CD4-positive, alpha-beta memory T cell (primary cell): ENCODE results near the gene RMDN3. TPM values are rescaled to one million over a fixed set of nuclear protein-coding genes. Genes with fewer than 3 reads are reported as not detected.

Experiments
- CTCF ChIA-PET: fragments of 350-600 bp; sonication (Branson Sonifier 250); formaldehyde crosslinking; loops from one replicate; lab custom pipeline; 2021; ENCODE audit warnings: inconsistent platforms; ENCODE audit not compliant: partially characterized antibody; lab: Charles Lee
- POLR2A ChIA-PET: fragments of 350-600 bp; sonication (Branson Sonifier 250); formaldehyde crosslinking; loops from one replicate; lab custom pipeline; 2021; ENCODE audit not compliant: partially characterized antibody; lab: Charles Lee
- DNase-seq, 5 donors: peaks; one replicate each; pipeline versions ENCODE4 v3.0.0 to v3.0.0-alpha.2; 2020 to 2022; ENCODE audit warnings: mixed read lengths in 1 of 5
- H3K27ac ChIP-seq: one replicate; pipeline ENCODE4 v1.7.0; 2013; ENCODE audit warnings: low read depth, low read length
- H3K27me3 ChIP-seq: 2 replicates; pipeline ENCODE4 v1.7.0; 2013; ENCODE audit warnings: mild to moderate bottlenecking, low read length, moderate library complexity; ENCODE audit not compliant: insufficient read depth
- H3K36me3 ChIP-seq: 2 replicates; pipeline ENCODE4 v1.7.0; 2013; ENCODE audit warnings: mild to moderate bottlenecking, low read length, moderate library complexity; ENCODE audit not compliant: insufficient read depth
- H3K4me1 ChIP-seq: 2 replicates; pipeline ENCODE4 v1.7.0; 2013; ENCODE audit warnings: mild to moderate bottlenecking, low read length, moderate library complexity; ENCODE audit not compliant: insufficient read depth
- H3K4me3 ChIP-seq, 2 donors: one replicate each; pipeline ENCODE4 v1.7.0; 2013; ENCODE audit warnings: low read length in 2 of 2, mild to moderate bottlenecking in 1 of 2
- H3K9me3 ChIP-seq, 2 donors: one replicate each; pipeline ENCODE4 v1.7.0; 2013; ENCODE audit warnings: low read length in 2 of 2, control low read depth in 1 of 2; ENCODE audit not compliant: control insufficient read depth in 1 of 2
- H3K27ac Mint-ChIP-seq, 7 donors: one replicate each; pipeline ENCODE4 v1.8.0; 2020 to 2021; ENCODE audit warnings: mixed read lengths in 7 of 7, mild to moderate bottlenecking in 6 of 7, inconsistent platforms in 3 of 7, moderate library complexity in 3 of 7
- H3K27me3 Mint-ChIP-seq, 2 donors: one replicate each; pipeline ENCODE4 v1.8.0; 2020 to 2021; ENCODE audit warnings: mixed read lengths in 2 of 2
- H3K36me3 Mint-ChIP-seq, 2 donors: one replicate each; pipeline ENCODE4 v1.8.0; 2020 to 2021; ENCODE audit warnings: mixed read lengths in 2 of 2, inconsistent platforms in 1 of 2, mild to moderate bottlenecking in 1 of 2
- H3K4me1 Mint-ChIP-seq, 4 donors: one replicate each; pipeline ENCODE4 v1.8.0; 2020 to 2021; ENCODE audit warnings: mixed read lengths in 4 of 4, mild to moderate bottlenecking in 1 of 4
- H3K4me3 Mint-ChIP-seq, 8 donors: one replicate each; pipeline ENCODE4 v1.8.0; 2020 to 2021; ENCODE audit warnings: mixed read lengths in 8 of 8, mild to moderate bottlenecking in 7 of 8, moderate library complexity in 6 of 8, inconsistent platforms in 3 of 8
- H3K9me3 Mint-ChIP-seq, 8 donors: one replicate each; pipeline ENCODE4 v1.8.0; 2020 to 2021; ENCODE audit warnings: mixed read lengths in 8 of 8, mild to moderate bottlenecking in 5 of 8, inconsistent platforms in 3 of 8, moderate library complexity in 1 of 8
- intact Hi-C: fragments of 100-400 bp; cut with micrococcal nuclease; formaldehyde crosslinking; loops from one replicate; pipeline ENCODE4 v1.15.1; 2023
- polyA plus RNA-seq, 2 donors: library from polyadenylated mRNA; unstranded; fragments of 300-500 nt; fragmentation: Illumina TruSeq; gene quantifications; one replicate each; pipeline ENCODE4 v1.2.3, GENCODE V29; 2021
- total RNA-seq, 2 experiments: library from RNA; stranded (reverse); gene quantifications; one replicate each; pipeline ENCODE4 v1.2.3, GENCODE V29; 2021

The RMDN3 gene
- total and polyA plus RNA-seq, 4 experiments from 2014 or later: 24.5 to 35.9 (median 27.8) TPM

DNA sequence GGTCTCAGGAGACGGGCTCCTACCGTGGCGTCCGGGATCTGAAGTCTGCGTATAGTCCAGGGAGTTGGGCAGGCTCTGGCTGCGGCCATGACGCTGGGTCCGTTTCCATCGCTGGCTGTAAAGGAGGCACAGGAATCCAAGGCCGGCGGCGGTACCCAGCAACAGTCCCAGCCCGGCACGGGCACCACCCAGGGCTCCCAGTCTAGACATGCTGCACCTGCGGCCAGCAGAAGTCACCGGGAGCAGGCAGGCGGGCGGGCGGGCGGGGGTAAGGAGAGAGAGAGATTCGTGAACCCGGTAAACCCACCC lies 526 bp downstream of the RMDN3 start:
- POLR2A ChIA-PET: interaction anchor here (1.0 to 2.0 kb wide), 4 partner anchors 10 to 61 kb away, joined by 3 to 14 read pairs (median 8); partner anchors contain the start of genes GCHFR and RAD51
- Histone ChIP-seq H3K4me1 (peaks cover 31% of the 10 kb centered on the region), H3K9me3 (no peaks in the 10 kb centered on the region), H3K27ac (peak overlapping the region; percentile 85), H3K27me3 (no peaks in the 10 kb centered on the region), H3K4me3 (peak overlapping the region; percentile 43 to 96), H3K36me3 (peaks cover 20% of the 10 kb centered on the region)
- CTCF ChIA-PET: no interaction called here
- H3K27me3 Mint-ChIP-seq: no peaks in the 10 kb centered on the region
- H3K27ac Mint-ChIP-seq: peak overlapping the region; percentile 82 to 98 (median 95)
- peak overlapping the region; percentile 91 to 99 (median 94) for H3K4me3 Mint-ChIP-seq
- H3K4me1 Mint-ChIP-seq: peaks cover 11 to 40% (median 27%) of the 10 kb centered on the region in 4 donors
- peak in 2 of 5 donors; percentile 12 to 61 for DNase-seq
- peaks cover 19 to 35% of the 10 kb centered on the region in 2 donors for H3K36me3 Mint-ChIP-seq
- no peaks in the 10 kb centered on the region for H3K9me3 Mint-ChIP-seq
- intact Hi-C loops: loop anchor here (2.0 to 10.0 kb wide), 2 partner anchors 140 to 160 kb away; partner anchors contain the start of genes KNL1 and VPS18

DNA sequence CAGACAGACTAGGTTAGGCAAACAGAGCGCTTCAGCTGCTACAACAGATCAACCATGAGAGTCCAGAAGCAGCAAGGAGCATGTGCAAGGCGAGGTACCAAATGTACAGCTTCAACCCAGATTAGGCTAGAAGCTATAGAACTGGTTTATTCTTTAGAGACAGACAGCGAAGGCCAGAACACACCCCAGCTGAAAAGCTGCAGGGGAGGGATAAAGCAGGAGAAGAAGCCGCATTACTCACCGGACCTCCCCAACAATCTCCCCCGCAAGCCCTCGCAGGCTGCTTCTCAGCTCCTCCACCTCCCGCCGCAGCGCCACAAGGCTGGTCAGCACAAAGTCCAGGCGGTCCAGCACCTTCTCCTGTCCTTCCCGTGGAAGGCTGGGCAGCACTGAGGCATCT lies 3.3 kb downstream of the RMDN3 start:
- POLR2A ChIA-PET: interaction anchor here (1.1 to 2.1 kb wide), 4 partner anchors 8 to 57 kb away, joined by 3 to 7 read pairs (median 6); partner anchors contain the start of genes C15orf62, GCHFR and RAD51
- DNase-seq: no peak
- Mint-ChIP-seq H3K36me3 (peaks cover 26 to 49% of the 10 kb centered on the region in 2 donors), H3K4me3 (no peak overlapping the region), H3K4me1 (peaks cover 13 to 40% (median 29%) of the 10 kb centered on the region in 4 donors), H3K27me3 (no peaks in the 10 kb centered on the region), H3K9me3 (no peaks in the 10 kb centered on the region), H3K27ac (peak overlapping the region in 2 of 7 donors; percentile 77 to 82)
- intact Hi-C loops: loop anchor here (10.0 kb wide), 1 partner anchor 157 kb away; the partner anchor contains the start of gene KNL1
- no peak overlapping the region for H3K4me3 ChIP-seq
- no peaks in the 10 kb centered on the region for H3K27me3 ChIP-seq
- peaks cover 37% of the 10 kb centered on the region for H3K4me1 ChIP-seq
- peaks cover 20% of the 10 kb centered on the region for H3K36me3 ChIP-seq
- H3K27ac ChIP-seq: no peak overlapping the region
- CTCF ChIA-PET: interaction anchor here (0.6 to 2.2 kb wide), 3 partner anchors 8 to 57 kb away, joined by 3 to 7 read pairs (median 5); partner anchors contain the start of gene RAD51
- H3K9me3 ChIP-seq: no peaks in the 10 kb centered on the region

DNA sequence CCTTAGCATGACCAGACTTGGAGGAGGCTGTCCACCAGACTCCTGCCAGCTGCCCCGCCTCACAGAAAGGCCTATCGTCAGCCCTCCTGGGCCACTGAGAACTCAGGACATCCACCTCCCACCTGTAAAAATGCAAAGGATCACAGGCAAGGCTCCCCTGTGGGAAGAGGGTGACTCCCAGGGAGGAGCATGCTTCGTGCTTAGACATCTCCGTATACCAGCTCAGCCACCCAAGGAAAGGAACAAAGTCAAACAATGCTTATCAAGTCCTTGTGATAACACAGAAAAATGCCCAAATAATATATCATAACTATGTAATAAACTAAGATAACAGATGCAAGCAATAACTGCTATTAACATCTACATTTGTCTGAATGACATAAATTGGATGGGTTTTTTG lies 4.2 kb downstream of the RMDN3 start:
- H3K9me3 Mint-ChIP-seq: no peaks in the 10 kb centered on the region
- no peak overlapping the region for H3K27ac Mint-ChIP-seq
- intact Hi-C loops: loop anchor here (10.0 kb wide), 1 partner anchor 156 kb away; the partner anchor contains the start of gene KNL1
- peaks cover 21% of the 10 kb centered on the region for H3K36me3 ChIP-seq
- DNase-seq: no peak
- ChIA-PET POLR2A (interaction anchor here (1.1 to 1.4 kb wide), 2 partner anchors 18 to 56 kb away, joined by 3 to 4 read pairs; partner anchors contain the start of genes C15orf62 and RAD51), CTCF (interaction anchor here (0.9 kb wide), 1 partner anchor 56 kb away, joined by 5 read pairs; the partner anchor contains the start of gene RAD51)
- no peaks in the 10 kb centered on the region for H3K9me3 ChIP-seq
- peaks cover 35% of the 10 kb centered on the region for H3K4me1 ChIP-seq
- no peaks in the 10 kb centered on the region for H3K27me3 Mint-ChIP-seq
- H3K4me3 Mint-ChIP-seq: no peak overlapping the region
- H3K27ac ChIP-seq: no peak overlapping the region
- H3K27me3 ChIP-seq: no peaks in the 10 kb centered on the region
- H3K4me3 ChIP-seq: no peak overlapping the region
- H3K4me1 Mint-ChIP-seq: peaks cover 12 to 40% (median 28%) of the 10 kb centered on the region in 4 donors
- H3K36me3 Mint-ChIP-seq: peaks cover 26 to 53% of the 10 kb centered on the region in 2 donors

DNA sequence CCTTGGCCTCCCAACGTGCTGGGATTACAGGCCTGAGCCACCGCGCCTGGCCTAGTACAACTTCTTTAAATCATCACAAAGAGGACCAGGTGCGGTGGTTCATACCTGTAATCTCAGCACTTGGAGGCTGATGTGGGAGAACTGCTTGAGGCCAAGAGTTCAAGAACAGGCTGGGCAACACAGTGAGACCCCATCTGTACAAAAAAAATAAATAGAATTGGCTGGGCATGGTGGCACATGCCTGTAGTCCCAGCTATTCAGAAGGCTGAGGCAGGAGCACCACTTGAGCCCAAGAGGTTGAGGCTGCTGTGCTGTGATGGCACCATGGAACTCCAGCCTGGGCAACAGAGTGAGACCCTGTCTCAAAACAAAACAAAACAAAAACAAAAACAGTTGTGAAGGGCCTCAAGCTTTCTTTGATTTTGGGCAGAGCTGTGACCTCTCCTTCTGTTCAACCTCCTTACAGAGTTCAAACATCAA lies 5.9 kb downstream of the RMDN3 start:
- H3K4me3 ChIP-seq: no peak overlapping the region
- DNase-seq: no peak
- Mint-ChIP-seq H3K36me3 (peaks cover 26 to 56% of the 10 kb centered on the region in 2 donors), H3K4me1 (peaks cover 15 to 41% (median 27%) of the 10 kb centered on the region in 4 donors), H3K4me3 (no peak overlapping the region), H3K27me3 (no peaks in the 10 kb centered on the region), H3K9me3 (no peaks in the 10 kb centered on the region), H3K27ac (peak overlapping the region in 1 of 7 donors; percentile 57)
- peaks cover 35% of the 10 kb centered on the region for H3K4me1 ChIP-seq
- POLR2A ChIA-PET: no interaction called here
- no peaks in the 10 kb centered on the region for H3K9me3 ChIP-seq
- CTCF ChIA-PET: no interaction called here
- H3K27me3 ChIP-seq: no peaks in the 10 kb centered on the region
- intact Hi-C loops: no loop called here
- H3K36me3 ChIP-seq: peaks cover 25% of the 10 kb centered on the region
- H3K27ac ChIP-seq: no peak overlapping the region

DNA sequence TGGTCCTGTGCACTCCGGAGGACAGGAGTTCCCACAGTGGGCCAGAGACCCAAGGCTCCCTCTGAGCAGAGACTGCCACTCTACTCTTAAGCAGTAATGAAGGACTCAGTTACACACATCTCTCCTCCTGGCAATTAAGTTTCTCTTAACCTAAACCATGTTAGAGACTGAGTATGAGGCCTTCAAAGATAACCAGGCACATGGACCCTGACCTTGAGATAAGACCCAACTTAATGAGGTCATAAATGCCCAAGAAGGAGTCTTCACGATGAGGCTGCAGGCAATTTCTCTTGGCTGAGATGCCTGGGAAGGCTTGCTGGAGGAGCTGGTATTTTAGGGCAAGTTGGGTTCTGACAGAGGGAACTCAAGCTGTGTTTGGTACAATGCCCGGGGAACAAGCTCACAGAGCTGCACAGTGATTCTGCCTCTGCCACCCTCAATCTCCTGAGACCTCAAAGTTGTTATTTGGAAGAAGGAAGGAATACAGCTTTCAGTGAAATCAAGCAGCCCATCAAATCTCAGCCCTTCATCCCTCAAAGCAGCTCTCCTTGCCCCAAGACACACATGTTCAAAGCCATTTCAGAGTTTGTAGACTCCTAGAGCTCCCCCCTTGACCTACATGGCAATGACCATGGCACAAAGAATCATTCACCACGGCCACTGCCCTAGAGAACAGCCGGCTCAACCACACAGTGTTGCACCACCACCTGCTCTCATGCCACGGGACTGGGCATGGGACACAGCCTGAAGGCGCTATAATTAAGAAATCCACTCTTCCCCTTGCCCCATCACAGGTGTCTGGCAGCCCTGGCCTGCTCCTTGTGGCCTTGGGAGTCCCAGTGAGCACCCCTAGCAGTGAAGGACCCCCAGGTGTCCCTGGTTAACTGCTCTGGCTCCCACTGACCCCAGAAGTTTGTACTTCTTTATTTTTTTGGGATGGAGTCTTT lies 7.1 kb downstream of the RMDN3 start:
- peak overlapping the region in 3 of 7 donors; percentile 22 to 77 (median 69) for H3K27ac Mint-ChIP-seq
- intact Hi-C loops: no loop called here

DNA sequence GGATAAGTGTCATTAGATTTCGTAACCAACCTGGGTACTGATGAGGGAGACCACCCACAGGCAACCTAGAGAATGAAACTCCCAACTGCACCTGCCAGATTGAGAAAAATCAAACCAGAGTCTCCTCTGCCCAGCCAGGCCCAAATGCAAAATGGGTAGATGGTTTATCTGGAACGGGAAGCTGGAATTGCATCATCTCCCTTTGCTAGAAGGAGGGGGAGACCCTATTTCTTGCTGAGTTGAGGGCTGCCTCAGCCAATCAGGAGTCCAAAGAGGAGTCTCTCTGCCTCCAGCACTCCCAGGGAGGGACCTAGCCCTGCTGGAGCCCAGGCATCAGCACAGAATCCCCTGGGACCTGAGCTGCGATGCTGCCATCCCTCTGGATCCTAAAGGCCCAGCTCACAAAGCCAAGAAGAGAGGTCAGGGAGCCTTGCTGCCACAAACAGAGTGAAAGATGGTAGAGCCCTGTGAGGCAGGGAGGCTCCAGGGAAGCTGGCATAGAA lies 8.1 kb downstream of the RMDN3 start:
- DNase-seq: no peak
- H3K9me3 ChIP-seq: no peaks in the 10 kb centered on the region
- Mint-ChIP-seq H3K4me3 (no peak overlapping the region), H3K36me3 (peaks cover 20 to 56% of the 10 kb centered on the region in 2 donors), H3K27me3 (no peaks in the 10 kb centered on the region), H3K9me3 (peaks cover 0 to 2% (median 0%) of the 10 kb centered on the region in 8 donors), H3K27ac (peak overlapping the region in 5 of 7 donors; percentile 27 to 70 (median 52)), H3K4me1 (peaks cover 13 to 29% (median 18%) of the 10 kb centered on the region in 4 donors)
- intact Hi-C loops: no loop called here
- CTCF ChIA-PET: interaction anchor here (0.8 to 2.1 kb wide), 3 partner anchors 36 to 112 kb away, joined by 3 to 9 read pairs (median 4); no protein-coding TSS in a partner anchor
- H3K4me3 ChIP-seq: no peak overlapping the region
- H3K27ac ChIP-seq: no peak overlapping the region
- H3K36me3 ChIP-seq: peaks cover 20% of the 10 kb centered on the region
- no peaks in the 10 kb centered on the region for H3K27me3 ChIP-seq
- POLR2A ChIA-PET: no interaction called here
- peaks cover 28% of the 10 kb centered on the region for H3K4me1 ChIP-seq

More for the DNA sequence above, 7.1 kb downstream of the RMDN3 start:
- H3K4me3 ChIP-seq: no peak overlapping the region
- ChIA-PET CTCF (interaction anchor here (1.2 to 2.1 kb wide), 3 partner anchors 35 to 158 kb away, joined by 3 to 9 read pairs (median 3); no protein-coding TSS in a partner anchor), POLR2A (no interaction called here)
- Mint-ChIP-seq H3K36me3 (peaks cover 26 to 58% of the 10 kb centered on the region in 2 donors), H3K27me3 (no peaks in the 10 kb centered on the region), H3K9me3 (peaks cover 0 to 2% (median 0%) of the 10 kb centered on the region in 8 donors), H3K4me3 (no peak overlapping the region), H3K4me1 (peaks cover 18 to 39% (median 26%) of the 10 kb centered on the region in 4 donors)
- no peak overlapping the region for H3K27ac ChIP-seq
- no peaks in the 10 kb centered on the region for H3K9me3 ChIP-seq
- peaks cover 37% of the 10 kb centered on the region for H3K4me1 ChIP-seq
- H3K36me3 ChIP-seq: peaks cover 25% of the 10 kb centered on the region
- no peak for DNase-seq
- no peaks in the 10 kb centered on the region for H3K27me3 ChIP-seq
